KMS-11 (cell line): ENCODE data around the gene TUSC1.

Experiments used
- H2AFZ ChIP-seq: fragments of 200-600 bp; sonication (generic); 2 replicates; pipeline ENCODE4 v1.6.1; 2016; ENCODE audit warnings: antibody characterized with exemption, mixed run types, low read depth
- H3K27ac ChIP-seq: fragments of 200-600 bp; sonication (generic); 2 replicates; pipeline ENCODE4 v1.6.1; 2016; ENCODE audit warnings: mild to moderate bottlenecking, mixed run types
- H3K27me3 ChIP-seq: fragments of 200-600 bp; sonication (generic); 2 replicates; pipeline ENCODE4 v1.6.1; 2017; ENCODE audit warnings: mild to moderate bottlenecking, low read depth, mixed run types, moderate library complexity; ENCODE audit not compliant: insufficient read depth
- H3K36me3 ChIP-seq: fragments of 200-600 bp; sonication (generic); 2 replicates; pipeline ENCODE4 v1.6.1; 2017; ENCODE audit warnings: mild to moderate bottlenecking, mixed run types; ENCODE audit not compliant: insufficient read depth
- H3K4me1 ChIP-seq: fragments of 200-600 bp; sonication (generic); 2 replicates; pipeline ENCODE4 v1.6.1; 2016; ENCODE audit warnings: mild to moderate bottlenecking, low read depth, mixed run types; ENCODE audit not compliant: poor library complexity, severe bottlenecking
- H3K4me2 ChIP-seq: fragments of 200-600 bp; sonication (generic); 2 replicates; pipeline ENCODE4 v1.7.0; 2016; ENCODE audit warnings: mild to moderate bottlenecking, mixed run types
- H3K4me3 ChIP-seq: fragments of 200-600 bp; sonication (generic); IDR thresholded peaks from 2 replicates; pipeline ENCODE4 v1.6.1; 2017; ENCODE audit warnings: low read depth, low read length, mixed read lengths; ENCODE audit not compliant: insufficient read depth
- H3K79me2 ChIP-seq: fragments of 200-600 bp; sonication (generic); 2 replicates; pipeline ENCODE4 v1.6.1; 2016; ENCODE audit warnings: low read depth, mixed run types; ENCODE audit not compliant: insufficient read depth
- H3K9ac ChIP-seq: fragments of 200-600 bp; sonication (generic); 2 replicates; pipeline ENCODE4 v1.6.1; 2016; ENCODE audit warnings: mild to moderate bottlenecking, mixed run types
- H4K20me1 ChIP-seq: fragments of 200-600 bp; sonication (generic); 2 replicates; pipeline ENCODE4 v1.6.1; 2016; ENCODE audit warnings: mild to moderate bottlenecking, mixed run types; ENCODE audit not compliant: insufficient read depth
- TF ChIP-seq, protein P1 (sequence below): fragments of 200-600 bp; sonication (generic); conservative IDR thresholded peaks from 2 replicates; pipeline ENCODE4 v1.6.1; 2017; ENCODE audit warnings: low read depth, mild to moderate bottlenecking, antibody characterized with exemption, low read length, moderate library complexity, mixed read lengths

Gene TUSC1

DNA sequence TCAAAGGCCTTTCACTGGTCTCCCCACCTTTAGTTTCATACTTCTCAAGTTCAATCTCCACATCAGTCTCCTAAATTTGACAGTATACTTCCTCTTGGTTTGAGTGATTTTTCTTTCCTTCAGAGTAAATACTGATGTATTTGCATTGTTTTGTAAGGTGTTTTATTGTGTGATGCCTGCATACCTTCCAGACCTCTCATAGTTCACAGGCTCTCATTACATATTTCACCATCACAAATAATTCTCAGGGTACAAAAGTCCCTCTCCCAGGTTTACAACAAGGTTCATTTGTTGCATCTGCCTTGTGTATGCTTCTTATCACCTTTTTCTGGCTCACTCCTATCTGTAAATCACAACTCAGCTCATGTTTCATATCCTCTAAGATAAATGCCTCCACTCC is 22.2 kb upstream of the TUSC1 start:
- H3K9ac ChIP-seq: no peak overlapping the region
- no peaks in the 10 kb centered on the region for H3K79me2 ChIP-seq
- no peak overlapping the region for H3K27ac ChIP-seq
- no peak overlapping the region for H3K4me2 ChIP-seq
- no peaks in the 10 kb centered on the region for H3K4me1 ChIP-seq
- H3K27me3 ChIP-seq: no peaks in the 10 kb centered on the region
- H3K36me3 ChIP-seq: no peaks in the 10 kb centered on the region
- no peak overlapping the region for H3K4me3 ChIP-seq
- TF ChIP-seq, protein P1, sequence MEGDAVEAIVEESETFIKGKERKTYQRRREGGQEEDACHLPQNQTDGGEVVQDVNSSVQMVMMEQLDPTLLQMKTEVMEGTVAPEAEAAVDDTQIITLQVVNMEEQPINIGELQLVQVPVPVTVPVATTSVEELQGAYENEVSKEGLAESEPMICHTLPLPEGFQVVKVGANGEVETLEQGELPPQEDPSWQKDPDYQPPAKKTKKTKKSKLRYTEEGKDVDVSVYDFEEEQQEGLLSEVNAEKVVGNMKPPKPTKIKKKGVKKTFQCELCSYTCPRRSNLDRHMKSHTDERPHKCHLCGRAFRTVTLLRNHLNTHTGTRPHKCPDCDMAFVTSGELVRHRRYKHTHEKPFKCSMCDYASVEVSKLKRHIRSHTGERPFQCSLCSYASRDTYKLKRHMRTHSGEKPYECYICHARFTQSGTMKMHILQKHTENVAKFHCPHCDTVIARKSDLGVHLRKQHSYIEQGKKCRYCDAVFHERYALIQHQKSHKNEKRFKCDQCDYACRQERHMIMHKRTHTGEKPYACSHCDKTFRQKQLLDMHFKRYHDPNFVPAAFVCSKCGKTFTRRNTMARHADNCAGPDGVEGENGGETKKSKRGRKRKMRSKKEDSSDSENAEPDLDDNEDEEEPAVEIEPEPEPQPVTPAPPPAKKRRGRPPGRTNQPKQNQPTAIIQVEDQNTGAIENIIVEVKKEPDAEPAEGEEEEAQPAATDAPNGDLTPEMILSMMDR: no peak
- no peaks in the 10 kb centered on the region for H4K20me1 ChIP-seq
- H2AFZ ChIP-seq: no peak overlapping the region

DNA sequence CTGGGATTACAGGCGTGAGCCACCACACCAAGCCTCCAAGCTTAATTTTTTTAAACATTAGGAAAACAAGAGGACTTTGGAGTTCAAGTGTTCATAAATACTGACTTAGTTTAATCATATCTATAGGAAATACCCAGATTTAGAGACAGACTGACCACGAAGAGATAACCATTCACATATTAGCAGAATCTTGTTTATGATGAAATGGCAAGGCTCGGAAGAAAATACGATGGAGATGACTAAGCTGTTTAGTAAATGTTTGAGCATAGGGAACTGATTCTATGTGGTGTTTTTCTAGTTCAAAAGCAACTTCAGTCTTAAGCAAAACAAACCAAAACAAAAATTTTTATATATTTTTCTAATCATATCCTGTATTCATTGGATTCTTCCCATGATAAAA is 13.5 kb upstream of the TUSC1 start:
- Histone ChIP-seq H3K9ac (no peak overlapping the region), H2AFZ (no peak overlapping the region), H3K36me3 (no peaks in the 10 kb centered on the region), H3K79me2 (no peaks in the 10 kb centered on the region), H3K27me3 (no peaks in the 10 kb centered on the region), H3K4me2 (no peak overlapping the region), H3K27ac (no peak overlapping the region), H3K4me1 (no peaks in the 10 kb centered on the region), H4K20me1 (no peaks in the 10 kb centered on the region), H3K4me3 (no peak overlapping the region)
- TF ChIP-seq, protein P1: no peak

DNA sequence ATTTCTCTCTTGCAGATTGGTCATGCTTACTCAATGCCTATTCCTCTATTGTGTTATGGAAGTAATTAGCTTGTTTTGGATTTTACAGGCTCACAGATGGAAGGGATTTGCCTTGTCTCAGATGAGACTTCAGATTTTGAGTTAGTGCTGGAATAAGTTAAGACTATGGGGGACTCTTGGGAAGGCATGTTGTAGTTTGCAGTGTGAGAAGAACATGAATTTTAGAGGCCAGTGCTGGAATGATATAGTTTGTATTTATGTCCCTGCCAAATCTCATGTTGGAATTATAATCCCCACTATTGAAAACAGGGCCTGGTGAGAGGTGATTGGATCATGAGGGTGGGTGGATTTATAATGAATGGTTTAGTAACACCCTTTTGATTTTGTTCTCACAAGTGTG is 6.1 kb upstream of the TUSC1 start:
- H2AFZ ChIP-seq: no peak overlapping the region
- no peaks in the 10 kb centered on the region for H4K20me1 ChIP-seq
- no peak overlapping the region for H3K4me2 ChIP-seq
- no peak overlapping the region for H3K4me3 ChIP-seq
- TF ChIP-seq, protein P1: no peak
- H3K9ac ChIP-seq: no peak overlapping the region
- no peak overlapping the region for H3K27ac ChIP-seq
- no peaks in the 10 kb centered on the region for H3K27me3 ChIP-seq
- no peaks in the 10 kb centered on the region for H3K79me2 ChIP-seq
- no peaks in the 10 kb centered on the region for H3K36me3 ChIP-seq
- no peaks in the 10 kb centered on the region for H3K4me1 ChIP-seq

DNA sequence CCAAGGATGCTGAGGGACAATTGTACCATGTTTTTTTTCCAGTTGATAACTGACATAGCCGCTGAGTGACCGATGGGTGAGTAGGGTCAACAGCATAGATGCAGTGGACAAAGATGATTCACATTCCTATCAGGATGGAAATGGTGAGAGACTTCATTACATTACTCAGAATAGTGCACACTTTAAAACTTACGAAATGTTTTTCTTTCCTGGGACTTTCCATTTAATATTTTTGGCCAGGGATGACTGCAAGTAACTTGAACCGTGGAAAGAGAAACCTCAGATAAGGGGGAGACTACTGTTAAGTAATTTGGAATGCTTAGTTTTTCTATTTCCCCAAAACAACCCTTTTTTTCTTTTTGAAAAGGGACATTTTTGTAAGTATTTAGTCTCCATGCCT is 3.0 kb upstream of the TUSC1 start:
- Histone ChIP-seq H3K27ac (no peak overlapping the region), H3K4me3 (no peak overlapping the region), H3K36me3 (no peaks in the 10 kb centered on the region), H3K4me2 (no peak overlapping the region), H3K27me3 (no peaks in the 10 kb centered on the region), H3K4me1 (peaks cover 8% of the 10 kb centered on the region), H3K79me2 (no peaks in the 10 kb centered on the region), H2AFZ (no peak overlapping the region), H4K20me1 (no peaks in the 10 kb centered on the region), H3K9ac (no peak overlapping the region)
- TF ChIP-seq, protein P1: no peak
